NCI-H2107 treated with DMSO at 0.1 percent for 48 hours (cell line): ENCODE results near the gene HOXB7.

Experiments used
- DNase-seq: peaks from one replicate; lab custom pipeline; 2025; ENCODE audit not compliant: unreplicated experiment; lab: John Stamatoyannopoulos, UW

Gene HOXB7

DNA sequence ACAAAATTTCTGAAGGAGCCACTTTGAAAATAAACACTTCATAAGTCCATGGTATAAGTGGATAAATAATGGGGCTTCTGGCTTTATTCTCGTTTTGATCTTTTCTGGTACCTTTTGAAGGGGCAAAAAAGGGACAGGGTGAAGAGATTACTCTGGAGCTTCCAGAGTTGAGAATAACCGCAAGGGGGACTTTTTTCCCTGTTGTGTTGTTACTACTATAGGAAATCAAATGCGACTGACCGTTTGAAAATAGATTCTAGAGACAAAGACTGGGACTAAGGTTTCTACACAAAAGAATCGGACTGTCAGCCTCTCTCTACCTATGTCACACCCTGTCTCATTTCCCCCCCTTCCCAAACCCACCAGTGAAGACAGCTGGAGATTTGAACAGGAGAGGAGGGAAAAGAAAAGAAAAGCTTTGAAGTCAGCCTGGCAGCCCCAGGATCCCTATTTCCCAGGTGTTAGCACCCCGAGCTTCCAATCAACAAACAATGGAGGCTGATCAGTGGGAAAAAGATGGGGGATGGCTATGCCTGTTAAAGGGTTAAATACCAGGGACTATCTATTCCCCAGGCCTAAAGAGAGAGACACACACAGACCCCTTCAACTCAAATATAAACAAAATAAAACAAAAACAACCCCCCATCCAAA lies 41.0 kb downstream of the HOXB7 start:
- no peak for DNase-seq

DNA sequence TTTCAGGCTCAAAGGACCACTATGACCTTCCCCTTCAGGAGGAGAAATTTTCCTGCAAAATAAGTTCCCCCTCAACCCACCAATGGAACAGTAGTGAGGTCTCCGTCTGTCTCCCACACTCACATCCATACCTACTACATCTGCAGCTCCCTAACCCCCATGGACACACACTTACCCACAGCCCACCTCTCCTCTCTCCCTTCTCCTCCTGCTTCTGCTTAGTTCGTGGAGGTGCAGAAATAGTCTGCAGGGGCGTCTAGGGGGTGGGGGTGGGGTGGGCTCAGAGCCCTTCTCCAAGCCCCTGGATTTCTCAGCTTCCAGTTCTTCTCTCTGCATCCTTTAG lies 41.6 kb downstream of the HOXB7 start:
- DNase-seq = no peak

DNA sequence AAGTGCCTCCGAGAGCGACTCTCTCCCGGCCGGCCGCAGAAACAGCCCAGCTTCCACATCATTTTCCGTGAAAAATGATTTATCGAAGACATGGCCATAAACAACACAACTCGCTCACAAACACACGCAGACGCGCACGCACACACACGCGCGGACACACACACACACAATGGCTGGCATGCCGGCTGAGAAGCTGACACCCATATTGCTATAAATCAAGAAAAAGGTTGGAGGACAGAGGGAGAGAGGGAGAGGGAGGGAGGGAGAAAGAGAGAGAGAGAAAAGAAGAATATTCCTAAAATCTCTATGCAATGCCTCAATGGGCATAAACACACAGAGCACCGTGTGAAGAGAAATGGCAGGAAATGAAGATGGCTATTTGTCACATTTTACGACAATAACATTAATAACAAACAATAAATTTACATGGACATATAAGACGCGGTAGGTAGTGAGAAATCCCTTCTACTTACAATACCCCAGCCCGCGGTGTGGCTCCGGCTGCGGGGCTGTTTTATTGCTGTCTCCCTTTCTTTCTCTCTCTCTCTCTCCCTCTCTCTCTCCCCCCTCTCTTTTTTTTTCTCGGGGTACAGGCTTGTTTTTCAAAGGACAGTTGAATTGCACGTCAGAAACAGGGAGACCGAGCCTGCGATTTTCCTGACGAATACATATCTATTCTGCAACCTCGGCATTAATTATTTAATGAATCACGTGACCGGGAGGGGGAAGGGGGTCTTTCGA lies 42.1 kb downstream of the HOXB7 start:
- no peak for DNase-seq

DNA sequence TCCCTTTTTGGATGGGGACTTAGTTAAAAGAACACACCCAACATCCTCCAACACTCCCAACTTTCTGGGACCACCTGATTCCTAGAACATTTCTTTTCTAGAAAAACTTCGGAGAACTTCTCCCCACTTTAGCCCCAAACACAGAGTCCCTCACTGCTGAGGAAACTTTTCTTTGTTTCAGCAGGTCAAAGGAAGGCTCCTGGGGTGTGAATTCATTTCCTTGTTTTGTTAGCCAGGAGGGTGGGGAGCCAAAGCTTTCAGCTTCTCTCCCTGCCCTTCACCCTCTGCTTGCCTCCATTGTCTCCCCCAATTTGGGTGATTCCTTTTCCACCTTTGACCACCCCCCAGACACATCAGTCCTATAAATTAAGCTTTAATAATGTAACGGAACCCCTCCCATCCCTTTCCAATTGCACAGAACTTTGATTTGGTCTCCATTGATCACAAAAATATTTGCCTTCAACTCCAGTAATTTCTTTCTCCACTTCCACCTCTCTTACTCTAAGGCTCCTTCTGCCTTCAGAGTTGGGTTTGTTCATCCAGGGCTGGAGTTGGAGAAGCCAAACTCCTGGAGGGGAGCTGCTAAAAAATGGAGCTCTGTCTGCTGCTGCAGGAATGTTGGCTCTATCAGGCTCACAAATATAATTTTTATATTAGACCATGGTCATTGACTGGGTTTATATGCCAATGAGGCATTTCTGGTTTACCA lies 43.0 kb downstream of the HOXB7 start:
- DNase-seq = no peak

DNA sequence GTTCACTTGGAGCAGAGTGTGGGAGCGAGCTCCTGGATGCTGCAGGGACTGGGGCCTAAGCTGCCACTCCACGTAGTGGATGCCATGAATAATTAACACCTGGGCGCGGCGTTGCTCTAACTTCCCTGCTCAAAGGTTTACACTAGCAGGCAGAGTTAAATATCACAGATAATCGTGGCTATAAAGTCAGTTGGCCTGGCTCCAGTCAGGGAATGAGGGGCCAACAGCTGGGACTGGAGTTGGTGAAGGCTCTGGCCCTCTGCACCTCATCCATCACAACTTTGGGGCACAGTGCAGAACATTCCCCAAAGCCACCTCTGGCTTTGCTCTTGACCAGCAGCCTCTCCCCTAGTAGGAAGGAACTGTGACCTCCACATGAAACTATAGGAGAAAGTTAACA lies 43.6 kb downstream of the HOXB7 start:
- no peak for DNase-seq

DNA sequence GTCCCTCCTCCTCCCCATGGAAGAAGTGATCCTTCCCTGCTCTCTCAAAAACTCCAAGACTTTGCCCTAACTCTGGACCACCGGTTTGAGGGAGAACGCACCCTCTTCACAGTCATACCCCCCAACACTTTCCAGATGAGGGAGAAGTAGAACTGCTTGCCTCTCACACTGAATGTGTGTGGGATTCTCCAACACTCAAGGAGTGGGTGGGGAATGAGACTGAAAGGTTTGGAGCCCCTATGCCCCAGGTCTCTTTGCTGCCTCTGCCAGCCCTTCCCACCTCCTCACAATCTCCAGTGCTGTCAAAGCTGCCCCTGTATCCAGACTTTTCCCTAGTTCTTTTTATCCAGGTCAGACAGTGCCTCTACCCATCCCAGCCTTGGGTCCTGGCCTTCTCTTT lies 44.1 kb downstream of the HOXB7 start:
- DNase-seq = no peak

DNA sequence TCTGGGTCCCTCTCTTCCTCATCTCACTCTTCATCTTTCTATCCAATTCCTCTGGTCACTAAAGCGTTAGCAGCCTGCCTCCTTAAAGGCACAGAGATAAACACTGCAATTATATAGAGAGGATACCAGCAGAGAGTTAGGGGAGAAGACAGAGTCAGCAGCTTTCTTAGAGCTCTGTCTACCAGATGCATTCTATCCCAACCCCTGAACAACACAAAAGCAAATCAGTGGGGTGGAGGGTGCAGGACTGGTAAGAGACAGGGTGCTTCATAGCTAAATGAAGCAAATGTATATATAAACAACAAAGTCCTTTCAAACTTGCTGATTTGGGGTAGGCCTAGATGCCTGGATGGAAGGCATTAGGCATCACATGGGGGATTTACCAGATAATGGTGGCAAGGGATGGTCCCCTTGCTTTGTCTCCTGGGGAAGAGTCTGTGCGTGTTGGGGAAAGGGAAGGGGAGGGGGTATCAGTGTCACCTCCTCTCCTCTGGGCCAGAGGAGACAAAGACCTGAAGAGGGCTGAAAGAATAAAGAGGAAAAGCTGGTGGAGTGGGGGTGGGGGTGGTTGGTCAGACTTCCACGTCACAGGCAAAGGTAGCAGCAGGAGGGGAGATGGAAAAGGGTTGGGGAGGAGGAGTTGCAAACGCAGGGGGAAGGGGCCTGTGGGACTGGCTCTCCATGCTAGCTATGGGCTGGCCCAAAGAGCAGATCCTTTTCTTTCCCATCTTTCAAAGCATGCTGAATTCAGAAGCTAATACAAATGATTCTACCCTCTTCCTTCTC lies 44.7 kb downstream of the HOXB7 start:
- DNase-seq = no peak

DNA sequence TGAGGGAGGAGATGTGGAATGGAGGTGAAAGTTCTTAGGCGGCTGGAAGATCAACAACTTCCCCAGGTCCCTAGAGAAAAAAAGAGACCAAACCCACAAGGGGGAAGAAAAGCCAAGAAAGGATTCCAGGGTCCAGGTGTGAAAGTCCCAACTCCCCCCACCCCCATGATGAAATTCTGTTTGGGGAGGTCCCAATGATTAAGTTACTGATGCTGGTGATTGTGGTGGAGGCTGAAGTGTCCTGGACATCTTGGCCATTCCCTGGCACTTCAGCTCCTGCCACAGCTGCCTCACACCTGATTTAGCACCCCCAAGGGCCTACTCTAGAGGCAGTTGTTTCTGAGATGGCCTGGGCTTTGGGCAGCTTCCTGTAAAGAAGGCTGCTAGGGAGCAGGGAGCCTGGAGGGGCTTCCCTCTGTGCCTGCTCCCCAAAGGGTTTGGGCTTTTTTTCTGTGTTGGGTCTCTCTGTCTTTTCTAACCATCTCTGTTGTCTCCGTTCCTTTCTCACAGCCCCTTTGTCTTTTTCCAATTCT lies 45.7 kb downstream of the HOXB7 start:
- DNase-seq = no peak

DNA sequence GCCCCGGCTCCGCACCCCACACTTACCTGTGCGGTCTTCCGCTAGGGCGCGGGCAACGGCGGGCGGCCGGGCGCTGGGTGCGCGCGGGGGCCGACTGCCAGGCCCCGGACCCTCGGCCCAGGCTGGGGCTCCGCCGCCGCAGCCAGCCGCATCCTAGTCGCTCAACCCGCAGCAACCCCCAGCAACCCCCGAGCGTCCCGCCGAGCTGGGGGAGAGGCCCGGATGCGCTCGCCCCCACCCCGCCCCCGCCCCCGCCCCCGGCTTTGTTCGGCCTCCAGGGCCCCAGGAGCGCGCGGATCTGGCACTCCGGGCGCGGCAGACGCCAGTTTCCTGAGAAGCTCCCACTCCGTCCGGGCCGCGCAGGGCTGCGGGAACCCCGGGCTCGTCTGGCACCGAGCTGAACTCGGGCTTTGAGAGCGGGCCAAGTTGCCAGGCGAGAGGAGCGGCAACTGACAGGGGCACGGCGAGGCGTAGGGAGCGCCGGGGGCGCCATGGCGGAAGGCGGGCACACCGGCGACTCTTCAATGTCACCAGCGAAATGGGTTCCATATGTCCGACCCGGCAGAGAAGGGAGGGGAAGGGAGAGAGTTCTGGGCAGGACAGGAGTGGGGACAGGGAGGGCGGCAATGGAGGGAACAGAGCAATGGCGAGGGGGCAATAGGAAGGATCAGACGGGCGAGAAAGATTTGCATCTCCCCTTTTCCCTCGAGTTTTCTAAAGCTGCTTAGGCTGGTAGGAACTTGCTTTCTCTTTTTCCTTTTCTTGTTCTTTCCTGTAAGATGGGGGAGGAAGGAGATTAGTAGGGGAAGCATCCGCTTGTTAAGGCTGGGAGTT lies 46.4 kb downstream of the HOXB7 start:
- DNase-seq = no peak

DNA sequence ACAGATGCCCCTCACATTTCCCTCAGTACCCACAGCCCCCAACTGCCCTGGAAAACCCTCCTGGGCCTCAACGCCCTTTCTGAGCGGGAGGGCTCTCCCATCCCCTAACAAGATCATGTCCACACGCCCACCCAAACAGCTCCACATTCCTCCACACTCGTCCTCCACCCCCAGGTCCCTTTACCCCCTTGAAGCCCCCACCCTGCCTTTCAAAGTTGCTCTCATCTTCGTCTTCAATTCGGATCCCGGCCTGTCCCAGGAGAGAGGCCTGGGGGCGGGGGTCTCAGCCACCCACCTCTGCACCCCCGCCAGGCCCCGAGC lies 47.0 kb downstream of the HOXB7 start:
- DNase-seq = no peak

DNA sequence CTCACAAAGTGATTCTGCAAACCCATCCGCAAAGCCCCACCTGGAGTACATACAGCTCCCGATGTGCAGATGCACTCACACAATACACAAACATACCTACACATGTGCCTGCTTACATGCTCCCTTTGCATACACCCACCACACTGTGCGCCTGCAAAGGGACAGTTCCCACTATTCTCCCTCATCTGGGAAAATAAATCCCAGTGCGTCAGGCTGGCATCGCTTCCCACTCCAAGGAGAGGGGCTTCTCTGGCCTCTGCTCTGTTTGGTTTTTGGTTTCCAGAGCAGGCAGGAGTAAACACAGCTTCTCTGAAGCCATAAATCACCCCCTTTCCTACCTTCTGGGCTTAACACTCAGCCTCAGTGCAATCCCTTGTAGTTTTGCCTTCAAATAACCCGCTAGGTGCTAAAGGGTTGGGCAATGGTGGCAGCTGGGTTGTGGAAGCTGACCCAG lies 47.4 kb downstream of the HOXB7 start:
- DNase-seq = no peak

DNA sequence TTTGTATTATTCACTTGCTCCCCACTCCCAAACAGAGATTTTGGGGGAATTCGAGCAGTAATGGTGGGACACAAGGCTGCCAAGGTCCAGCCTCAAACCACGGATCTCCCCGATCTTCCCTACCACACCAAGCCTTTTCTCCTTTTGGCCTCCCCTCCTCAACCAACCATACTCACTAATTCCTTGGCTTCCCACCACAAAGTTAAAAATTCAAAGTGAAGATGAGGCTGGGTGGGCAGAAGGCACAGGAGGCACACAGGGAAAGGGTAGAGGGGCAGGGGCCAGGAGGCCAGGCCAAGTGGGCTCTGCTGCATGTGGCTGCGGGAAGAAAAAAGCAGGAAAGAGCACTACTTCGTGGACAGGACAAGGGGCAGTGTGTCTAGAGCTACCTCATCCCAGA lies 47.9 kb downstream of the HOXB7 start:
- no peak for DNase-seq

DNA sequence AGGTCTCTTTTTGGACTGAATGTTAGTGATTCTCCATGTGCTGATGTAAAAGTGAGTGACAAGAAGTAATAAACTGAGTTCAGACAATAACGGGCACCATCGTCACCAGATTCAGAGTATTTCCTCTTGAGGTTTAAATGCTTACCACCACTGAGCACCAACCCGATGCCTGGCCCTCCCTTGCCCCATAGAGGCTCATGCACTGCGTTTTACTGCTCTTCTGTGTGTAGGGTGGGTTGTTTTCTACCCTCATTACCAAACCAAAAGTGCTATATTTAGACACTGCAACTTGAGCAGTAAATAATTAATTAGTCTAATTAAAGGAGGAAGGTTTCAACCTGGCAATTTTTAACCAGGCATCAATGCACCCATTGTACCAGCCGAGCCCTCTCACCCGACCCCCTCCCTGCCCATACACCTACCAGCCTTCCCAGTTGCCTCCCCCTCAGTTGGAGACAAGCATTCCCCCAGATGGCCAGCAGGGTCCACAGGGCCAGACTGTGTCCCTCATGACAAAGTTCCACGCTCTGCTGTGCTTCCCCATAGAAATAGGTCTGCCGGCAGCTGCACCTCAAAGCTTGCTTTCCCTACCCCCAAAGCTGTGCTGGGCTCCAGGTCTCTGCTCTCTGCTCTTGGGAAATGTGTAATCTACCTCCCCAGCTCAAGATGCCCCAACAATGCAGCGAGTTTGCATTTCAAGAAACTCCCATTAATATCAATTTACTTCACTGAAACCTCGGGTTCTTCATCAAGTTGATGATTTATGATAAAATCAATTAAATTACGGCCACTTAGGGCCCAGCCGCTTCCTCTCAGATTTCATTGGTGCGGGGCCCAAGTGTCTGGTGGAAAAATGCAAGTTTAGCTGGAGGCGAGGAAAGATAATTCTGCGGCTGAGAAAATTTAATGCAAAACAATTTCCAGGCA lies 48.7 kb downstream of the HOXB7 start:
- DNase-seq = no peak

DNA sequence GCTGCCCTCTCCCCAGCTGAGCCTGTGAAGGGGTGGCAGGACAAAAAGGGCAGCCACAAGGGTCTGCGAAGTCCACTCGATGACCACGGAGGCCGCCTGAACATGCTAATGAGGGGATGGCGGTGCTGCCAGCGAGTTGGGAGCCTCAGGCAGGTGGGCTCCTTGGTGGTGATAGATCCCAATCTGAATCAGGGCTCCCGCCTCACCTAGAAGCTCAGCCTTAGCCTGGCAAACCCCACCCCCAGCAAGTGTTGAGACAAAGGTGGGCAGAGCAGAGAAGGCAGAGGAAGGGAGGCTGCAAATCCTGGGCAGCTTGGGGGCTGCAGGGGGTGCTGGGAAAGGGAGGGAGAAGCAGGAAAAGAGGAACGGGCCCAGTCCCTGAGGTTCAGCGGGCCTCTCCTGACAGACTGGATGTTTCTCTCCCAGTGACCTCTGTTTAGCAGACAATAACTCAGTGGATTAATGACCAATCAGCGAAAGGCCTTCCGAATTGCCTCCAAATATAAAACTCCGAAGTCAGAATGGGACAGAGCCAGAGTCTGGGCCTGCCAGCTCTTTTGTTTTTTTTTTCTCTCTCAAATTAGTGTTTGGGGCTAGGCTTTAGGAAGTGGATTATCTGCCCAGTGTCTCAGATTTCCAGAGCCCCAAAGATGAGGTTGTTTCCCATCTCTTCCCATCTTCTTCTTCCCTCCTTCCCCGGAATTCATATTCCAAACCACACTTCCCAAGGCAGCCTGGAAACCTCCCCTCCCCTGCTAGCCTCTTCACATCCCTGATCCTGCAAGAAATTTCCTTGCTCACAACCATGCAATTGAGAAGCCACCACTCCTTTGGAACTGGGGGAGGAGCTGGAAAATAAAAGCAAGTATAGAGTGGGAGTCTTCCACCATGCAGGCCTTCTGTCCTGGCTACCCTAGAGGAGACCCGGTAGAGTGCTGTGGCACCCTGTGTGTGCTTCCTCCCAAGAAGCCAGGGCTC lies 50.7 kb downstream of the HOXB7 start:
- DNase-seq = no peak

DNA sequence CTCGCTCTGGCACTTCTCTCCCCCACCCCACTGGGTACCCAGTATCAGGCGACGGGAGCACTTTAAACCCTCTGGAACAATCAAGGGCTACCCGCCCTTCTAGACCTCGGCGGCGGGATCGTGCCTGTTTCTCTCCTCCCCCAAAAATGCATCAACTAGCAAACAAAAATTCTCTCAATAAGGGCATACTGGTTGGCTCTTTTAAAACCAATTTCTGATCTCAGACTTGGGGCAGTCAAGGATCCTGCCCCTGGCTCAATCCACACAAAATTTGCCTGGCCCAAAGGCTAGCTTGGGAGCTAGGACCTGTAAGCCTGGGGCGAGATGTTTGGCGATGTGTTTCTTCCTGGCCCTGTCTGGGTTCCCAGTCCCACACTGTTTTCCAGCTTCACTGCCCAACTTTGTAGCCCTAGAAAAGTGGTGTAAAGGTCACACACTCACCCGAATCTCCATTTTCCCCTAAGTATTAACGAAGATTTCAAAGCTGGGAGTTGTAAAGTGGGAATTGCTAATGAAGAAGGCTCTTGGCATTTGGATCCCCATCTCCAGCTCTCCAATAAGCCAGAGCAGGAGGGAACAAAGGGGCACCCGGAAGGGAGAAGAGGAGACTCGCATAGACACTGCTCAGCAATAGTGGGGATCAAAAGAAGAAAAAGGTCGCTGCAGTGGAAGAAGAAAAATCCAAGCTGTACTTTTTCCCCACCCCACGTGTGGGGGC lies 51.5 kb downstream of the HOXB7 start:
- DNase-seq = no peak

DNA sequence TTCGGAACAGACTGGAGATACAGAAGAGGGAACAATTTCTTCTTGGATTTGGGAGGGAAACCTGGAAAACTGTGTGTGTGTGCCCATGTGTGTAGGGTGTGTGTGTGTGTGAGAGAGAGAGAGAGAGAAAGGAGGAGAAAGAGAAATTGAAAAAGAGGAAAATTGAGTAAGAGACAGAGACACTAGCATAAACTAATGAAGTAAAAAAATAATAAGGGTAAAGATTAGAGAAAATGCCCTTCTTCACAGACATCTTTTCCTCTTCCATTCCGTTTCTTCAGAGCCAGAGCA lies 52.0 kb downstream of the HOXB7 start:
- DNase-seq = no peak

DNA sequence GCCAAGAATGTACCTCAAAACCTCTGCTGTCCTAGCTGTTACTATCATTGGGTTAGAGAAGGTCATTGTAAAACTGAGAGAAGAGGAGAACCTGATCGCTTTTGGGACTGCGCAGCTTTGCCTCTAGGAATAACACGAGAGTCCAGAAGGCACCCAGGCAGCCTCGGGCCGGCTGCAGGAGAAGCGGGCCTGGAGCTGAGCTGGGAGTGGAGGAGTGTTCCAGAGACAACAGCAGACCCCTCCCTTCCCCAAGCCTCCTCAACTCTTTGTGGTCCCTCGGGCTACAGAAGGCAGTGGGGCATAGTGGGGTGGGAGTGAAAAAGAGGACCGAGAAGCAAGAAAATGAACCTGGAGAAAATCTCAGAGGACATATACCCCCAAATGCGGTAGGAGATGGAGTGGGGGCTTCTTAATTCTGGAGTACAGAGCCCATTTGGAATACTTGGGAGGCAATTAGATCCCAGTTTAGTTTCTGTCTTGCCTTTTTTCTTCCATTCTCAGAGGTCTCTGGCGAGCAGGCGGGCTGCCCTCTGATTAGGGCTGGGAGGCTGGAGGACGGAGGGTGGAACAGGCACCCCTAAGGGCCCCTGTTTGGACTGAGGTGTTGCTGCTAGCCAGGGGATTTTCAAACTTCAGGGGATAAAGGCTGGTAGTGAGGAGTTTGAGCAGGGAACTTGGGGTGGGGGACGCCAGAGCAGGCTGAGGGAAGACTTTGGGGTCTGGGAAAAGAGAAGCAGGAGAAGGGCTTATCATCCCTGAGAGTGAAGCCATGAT lies 52.6 kb downstream of the HOXB7 start:
- no peak for DNase-seq
